ENCODE results near the gene ACOD1. TPM values are rescaled to one million over a fixed set of nuclear protein-coding genes. Genes with fewer than 3 reads are reported as not detected.
"Not testable (repeated sequence)": the region's sequence is repeated elsewhere in the genome, so short reads cannot be mapped to it uniquely, and the experiment has no call there.

ACOD1 gene
- total RNA-seq = not detected

GRCh38 chr13:76948149-76948548, at the start of gene ACOD1:
Gene ACOD1 (plus strand): TSS chr13:76948511. CDS start chr13:76948559, 48 bp downstream.
- H3K27ac Mint-ChIP-seq = no peak within 1 kb of the TSS
- no peak for DNase-seq
- intact Hi-C loops (cut with DNase I, micrococcal nuclease) = no loop called here
- ChIA-PET CTCF (no interaction called here), POLR2A (no interaction called here)
- no peaks in the 10 kb centered on the region for H3K9me3 Mint-ChIP-seq (ENCODE audit: low read depth)
- H3K4me3 Mint-ChIP-seq = no peak within 1 kb of the TSS
- peaks cover 8% of the 10 kb centered on the region for H3K27me3 Mint-ChIP-seq
- no peak for ATAC-seq
- H3K4me1 Mint-ChIP-seq = no peaks in the 10 kb centered on the region
- no peaks in the 10 kb centered on the region for H3K36me3 Mint-ChIP-seq (ENCODE audit: low read depth)

GRCh38 chr13:76899066-76899465, 49.2 kb upstream of the ACOD1 start:
- H3K36me3 Mint-ChIP-seq (ENCODE audit: low read depth); H3K27ac Mint-ChIP-seq; H3K4me1 Mint-ChIP-seq; POLR2A ChIA-PET; DNase-seq; H3K9me3 Mint-ChIP-seq (ENCODE audit: low read depth); intact Hi-C loops (cut with DNase I, micrococcal nuclease); ATAC-seq; H3K27me3 Mint-ChIP-seq; H3K4me3 Mint-ChIP-seq: not testable (repeated sequence)
- CTCF ChIA-PET = interaction anchor here (0.7 to 1.9 kb wide), 3 partner anchors 10 to 96 kb away, joined by 3 to 5 read pairs (median 4); no protein-coding TSS in a partner anchor

GRCh38 chr13:76903544-76904162, 44.7 kb upstream of the ACOD1 start:
- peak; percentile 79 for DNase-seq
- Mint-ChIP-seq H3K27ac (no peak overlapping the region), H3K4me1 (no peaks in the 10 kb centered on the region), H3K9me3 (ENCODE audit: low read depth) (peaks cover 5% of the 10 kb centered on the region), H3K4me3 (no peak overlapping the region), H3K27me3 (peaks cover 10% of the 10 kb centered on the region), H3K36me3 (ENCODE audit: low read depth) (peaks cover 3% of the 10 kb centered on the region)
- intact Hi-C loops (cut with DNase I, micrococcal nuclease) = loop anchor here (1.0 to 10.0 kb wide), 8 partner anchors 81 to 1206 kb away; no protein-coding TSS in a partner anchor
- CTCF ChIA-PET = interaction anchor here (0.6 to 3.0 kb wide), 41 partner anchors 8 to 1208 kb away, joined by 3 to 23 read pairs (median 3); partner anchors contain the start of gene KCTD12
- POLR2A ChIA-PET = no interaction called here
- peak; percentile 80 for ATAC-seq

GRCh38 chr13:76904507-76904906, 43.8 kb upstream of the ACOD1 start:
- DNase-seq = no peak

GRCh38 chr13:76912476-76912875, 35.8 kb upstream of the ACOD1 start:
- intact Hi-C loops (cut with DNase I, micrococcal nuclease) = no loop called here
- Mint-ChIP-seq H3K4me3 (no peak overlapping the region), H3K27ac (no peak overlapping the region), H3K36me3 (ENCODE audit: low read depth) (no peaks in the 10 kb centered on the region), H3K27me3 (peaks cover 2% of the 10 kb centered on the region), H3K9me3 (ENCODE audit: low read depth) (no peaks in the 10 kb centered on the region), H3K4me1 (no peaks in the 10 kb centered on the region)
- ChIA-PET CTCF (interaction anchor here (1.0 to 1.4 kb wide), 2 partner anchors 9 to 68 kb away, joined by 3 to 4 read pairs; no protein-coding TSS in a partner anchor), POLR2A (no interaction called here)
- no peak for DNase-seq
- no peak for ATAC-seq

More at GRCh38 chr13:76904507-76904906, 43.8 kb upstream of the ACOD1 start:
- no peaks in the 10 kb centered on the region for H3K4me1 Mint-ChIP-seq
- no peak for ATAC-seq
- no peak overlapping the region for H3K4me3 Mint-ChIP-seq
- POLR2A ChIA-PET = no interaction called here
- peaks cover 8% of the 10 kb centered on the region for H3K27me3 Mint-ChIP-seq
- H3K27ac Mint-ChIP-seq = no peak overlapping the region
- CTCF ChIA-PET = interaction anchor here (0.8 to 3.0 kb wide), 21 partner anchors 13 to 1209 kb away, joined by 3 to 23 read pairs (median 4); partner anchors contain the start of gene KCTD12
- intact Hi-C loops (cut with DNase I, micrococcal nuclease) = loop anchor here (5.0 to 10.0 kb wide), 3 partner anchors 430 to 1207 kb away; no protein-coding TSS in a partner anchor
- no peaks in the 10 kb centered on the region for H3K9me3 Mint-ChIP-seq (ENCODE audit: low read depth)
- no peaks in the 10 kb centered on the region for H3K36me3 Mint-ChIP-seq (ENCODE audit: low read depth)

DNA sequence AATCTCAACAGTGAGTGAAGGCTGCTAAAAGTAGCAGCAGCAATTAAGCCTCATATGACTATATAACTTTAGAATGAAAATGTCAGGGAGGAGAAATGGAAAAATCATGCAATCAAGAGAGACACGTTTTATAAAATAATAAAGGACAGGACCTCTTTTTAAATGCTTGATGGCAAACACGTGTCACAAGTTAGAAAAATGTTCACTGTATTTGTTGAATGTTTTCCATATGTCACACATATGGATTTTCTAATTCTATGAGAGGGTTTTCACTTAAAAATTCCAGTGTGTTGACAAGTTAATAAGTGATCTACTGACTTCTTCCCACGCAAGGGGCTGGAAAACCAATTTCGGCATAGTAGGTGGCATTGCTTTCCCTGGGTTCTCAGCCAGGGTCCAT, 34.4 kb upstream of the ACOD1 start:
- CTCF ChIA-PET = interaction anchor here (1.2 kb wide), 1 partner anchor 10 kb away, joined by 3 read pairs; no protein-coding TSS in a partner anchor
- intact Hi-C loops (cut with DNase I, micrococcal nuclease) = no loop called here

GRCh38 chr13:76917095-76917494, 31.2 kb upstream of the ACOD1 start:
- CTCF ChIA-PET = no interaction called here
- Mint-ChIP-seq H3K4me3 (no peak overlapping the region), H3K27ac (no peak overlapping the region), H3K9me3 (ENCODE audit: low read depth) (peaks cover 4% of the 10 kb centered on the region), H3K27me3 (peaks cover 6% of the 10 kb centered on the region), H3K4me1 (no peaks in the 10 kb centered on the region), H3K36me3 (ENCODE audit: low read depth) (no peaks in the 10 kb centered on the region)
- DNase-seq (no peak), ATAC-seq (no peak)
- POLR2A ChIA-PET = no interaction called here
- intact Hi-C loops (cut with DNase I, micrococcal nuclease) = no loop called here

More for the DNA sequence above, 34.4 kb upstream of the ACOD1 start:
- POLR2A ChIA-PET = no interaction called here
- Mint-ChIP-seq H3K36me3 (ENCODE audit: low read depth) (no peaks in the 10 kb centered on the region), H3K27ac (no peak overlapping the region), H3K27me3 (peaks cover 2% of the 10 kb centered on the region), H3K4me1 (no peaks in the 10 kb centered on the region), H3K4me3 (no peak overlapping the region), H3K9me3 (ENCODE audit: low read depth) (no peaks in the 10 kb centered on the region)
- DNase-seq = no peak
- ATAC-seq = no peak

DNA sequence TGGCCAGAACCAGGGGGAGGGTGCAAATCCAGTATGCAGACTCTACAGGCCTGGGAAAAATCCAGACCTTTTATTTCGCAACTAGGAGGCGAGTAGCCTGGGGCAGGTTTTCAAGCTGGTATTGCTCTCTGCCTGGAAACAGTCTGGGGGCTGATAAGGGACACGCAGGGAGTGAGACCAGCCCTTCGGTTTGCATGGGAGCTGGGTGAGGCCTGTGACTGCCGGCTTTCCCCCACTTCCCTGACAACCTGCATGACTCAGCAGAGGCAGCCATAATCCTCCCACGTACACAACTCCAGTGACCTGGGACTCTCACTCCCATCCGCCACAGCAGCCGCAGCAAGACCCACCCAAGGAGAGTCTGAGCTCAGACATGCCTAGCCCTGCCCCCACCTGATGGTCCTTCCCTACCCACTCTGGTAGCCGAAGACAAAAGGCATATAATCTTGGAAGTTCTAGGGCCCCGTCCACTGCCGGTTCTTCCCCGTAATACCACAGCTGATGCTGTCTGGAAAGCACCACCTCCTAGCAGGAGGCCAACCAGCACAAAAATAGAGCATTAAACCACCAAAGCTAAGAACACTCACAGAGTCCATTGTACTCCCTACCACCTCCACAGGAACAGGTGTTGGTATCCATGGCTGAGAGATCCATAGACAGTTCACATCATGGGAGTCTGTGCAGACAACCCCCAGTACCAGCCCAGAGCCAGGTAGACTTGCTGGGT, 30.4 kb upstream of the ACOD1 start:
- ATAC-seq; intact Hi-C loops (cut with DNase I, micrococcal nuclease); DNase-seq; POLR2A ChIA-PET; H3K4me1 Mint-ChIP-seq; H3K27ac Mint-ChIP-seq; H3K9me3 Mint-ChIP-seq (ENCODE audit: low read depth); H3K27me3 Mint-ChIP-seq; H3K4me3 Mint-ChIP-seq; H3K36me3 Mint-ChIP-seq (ENCODE audit: low read depth): not testable (repeated sequence)
- CTCF ChIA-PET = interaction anchor here (1.0 kb wide), 1 partner anchor 9 kb away, joined by 3 read pairs; no protein-coding TSS in a partner anchor

- no peak for ATAC-seq
- intact Hi-C loops (cut with DNase I, micrococcal nuclease) = no loop called here
- ChIA-PET CTCF (interaction anchor here (0.7 kb wide), 1 partner anchor 37 kb away, joined by 4 read pairs; no protein-coding TSS in a partner anchor), POLR2A (interaction anchor here (0.6 kb wide), 1 partner anchor 101 kb away, joined by 4 read pairs; no protein-coding TSS in a partner anchor)
- no peak for DNase-seq
- no peak overlapping the region for H3K27ac Mint-ChIP-seq
- H3K9me3 Mint-ChIP-seq (ENCODE audit: low read depth) = peaks cover 4% of the 10 kb centered on the region
- peaks cover 4% of the 10 kb centered on the region for H3K27me3 Mint-ChIP-seq
- no peaks in the 10 kb centered on the region for H3K4me1 Mint-ChIP-seq
- no peak overlapping the region for H3K4me3 Mint-ChIP-seq
- H3K36me3 Mint-ChIP-seq (ENCODE audit: low read depth) = no peaks in the 10 kb centered on the region
These were observed 26.8 kb upstream of the ACOD1 start for GRCh38 chr13:76921516-76921915.

DNA sequence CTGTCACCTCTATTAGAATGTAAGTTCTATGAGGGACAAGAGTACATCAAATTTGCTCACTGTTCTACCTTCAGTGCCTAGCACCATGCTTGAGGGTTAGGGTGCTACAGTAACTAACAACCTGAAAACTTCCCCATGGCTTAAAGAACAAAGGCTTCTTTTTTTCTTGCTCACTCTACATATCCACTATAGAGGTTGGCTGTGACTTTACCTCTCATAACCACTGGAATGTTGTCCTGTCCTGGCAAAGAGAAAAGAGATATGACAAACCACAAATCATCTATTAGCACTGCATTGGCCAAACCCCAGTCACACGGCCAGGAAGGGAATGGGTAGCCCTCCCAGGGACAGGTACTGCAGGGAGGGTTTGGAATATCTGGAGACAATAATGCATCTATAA, 23.2 kb upstream of the ACOD1 start:
- Mint-ChIP-seq H3K9me3 (ENCODE audit: low read depth) (peaks cover 4% of the 10 kb centered on the region), H3K4me1 (no peaks in the 10 kb centered on the region), H3K36me3 (ENCODE audit: low read depth) (no peaks in the 10 kb centered on the region), H3K4me3 (no peak overlapping the region), H3K27ac (no peak overlapping the region), H3K27me3 (peaks cover 7% of the 10 kb centered on the region)
- ATAC-seq (no peak), DNase-seq (no peak)
- intact Hi-C loops (cut with DNase I, micrococcal nuclease) = no loop called here
- POLR2A ChIA-PET = no interaction called here
- CTCF ChIA-PET = no interaction called here

DNA sequence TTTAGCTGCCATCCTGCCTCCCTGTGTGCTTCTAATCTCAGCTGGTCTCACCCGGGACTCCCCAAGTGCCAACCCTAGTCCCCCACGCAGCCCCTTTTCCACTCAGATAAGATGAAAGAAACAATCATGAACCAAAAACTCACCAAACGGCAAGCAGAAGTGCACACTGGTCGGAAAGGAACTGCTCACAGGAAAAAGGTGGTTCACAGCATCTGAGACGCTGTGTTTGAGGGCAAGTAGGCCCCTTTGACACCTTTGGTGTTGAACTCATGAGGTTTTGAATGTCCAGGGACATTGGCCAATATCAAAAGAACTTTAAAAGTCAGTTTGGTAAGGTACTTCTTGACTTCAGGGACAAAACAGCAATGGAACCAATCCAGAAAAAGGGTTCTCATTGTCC, 20.4 kb upstream of the ACOD1 start:
- no peaks in the 10 kb centered on the region for H3K36me3 Mint-ChIP-seq (ENCODE audit: low read depth)
- ChIA-PET POLR2A (no interaction called here), CTCF (interaction anchor here (1.1 to 1.2 kb wide), 2 partner anchors 12 to 24 kb away, joined by 3 read pairs; no protein-coding TSS in a partner anchor)
- intact Hi-C loops (cut with DNase I, micrococcal nuclease) = no loop called here
- peaks cover 7% of the 10 kb centered on the region for H3K9me3 Mint-ChIP-seq (ENCODE audit: low read depth)
- DNase-seq (no peak), ATAC-seq (no peak)
- H3K4me1 Mint-ChIP-seq = no peaks in the 10 kb centered on the region
- peaks cover 3% of the 10 kb centered on the region for H3K27me3 Mint-ChIP-seq
- H3K27ac Mint-ChIP-seq = no peak overlapping the region
- no peak overlapping the region for H3K4me3 Mint-ChIP-seq

All from activated CD4-positive, alpha-beta T cell treated with anti-CD3 and anti-CD28 coated beads for 36 hours (primary cell).